HEK293 (cell line): Measurements from ENCODE around the gene PAMR1.

Source experiments
- PRDM1 ChIP-seq: fragments of 450-650 bp; formaldehyde crosslinking; IDR thresholded peaks from 2 replicates; pipeline ENCODE4; 2016; ENCODE audit warnings: missing biosample characterization, missing genetic modification characterization
- ZFP37 ChIP-seq: fragments of 450-650 bp; formaldehyde crosslinking; IDR thresholded peaks from 2 replicates; pipeline ENCODE4 v1.5.1; 2016; ENCODE audit warnings: missing biosample characterization, missing genetic modification characterization
- ZNF114 ChIP-seq: fragments of 450-650 bp; formaldehyde crosslinking; IDR thresholded peaks from 2 replicates; pipeline ENCODE4 v1.5.0; 2017; ENCODE audit warnings: missing biosample characterization, missing genetic modification characterization
- ZNF121 ChIP-seq: fragments of 450-650 bp; formaldehyde crosslinking; IDR thresholded peaks from 2 replicates; pipeline ENCODE4 v1.5.1; 2016; ENCODE audit warnings: missing biosample characterization, missing genetic modification characterization
- ZNF138 ChIP-seq: fragments of 450-650 bp; formaldehyde crosslinking; IDR thresholded peaks from 2 replicates; pipeline ENCODE4 v1.5.1; 2016; ENCODE audit warnings: missing biosample characterization, missing genetic modification characterization, borderline replicate concordance
- ZNF174 ChIP-seq: fragments of 450-650 bp; formaldehyde crosslinking; IDR thresholded peaks from 2 replicates; pipeline ENCODE4 v1.5.0; 2017; ENCODE audit warnings: missing biosample characterization, mild to moderate bottlenecking, missing genetic modification characterization
- ZNF175 ChIP-seq: fragments of 450-650 bp; formaldehyde crosslinking; IDR thresholded peaks from 2 replicates; pipeline ENCODE4 v1.5.1; 2016; ENCODE audit warnings: missing biosample characterization, missing genetic modification characterization
- ZNF324 ChIP-seq: fragments of 450-650 bp; formaldehyde crosslinking; IDR thresholded peaks from 2 replicates; pipeline ENCODE4 v1.5.1; 2016; ENCODE audit warnings: missing biosample characterization, missing genetic modification characterization
- ZNF639 ChIP-seq: fragments of 450-650 bp; formaldehyde crosslinking; IDR thresholded peaks from 2 replicates; pipeline ENCODE4 v1.5.1; 2016; ENCODE audit warnings: missing biosample characterization, missing genetic modification characterization
- ZNF645 ChIP-seq: fragments of 450-650 bp; formaldehyde crosslinking; IDR thresholded peaks from 2 replicates; pipeline ENCODE4; 2016; ENCODE audit warnings: missing biosample characterization, missing genetic modification characterization
- ZNF670 ChIP-seq: fragments of 450-650 bp; formaldehyde crosslinking; IDR thresholded peaks from 2 replicates; pipeline ENCODE4 v1.5.1; 2016; ENCODE audit warnings: missing biosample characterization, missing genetic modification characterization, low read depth
- TF ChIP-seq, protein P1 (sequence below): fragments of 450-650 bp; formaldehyde crosslinking; IDR thresholded peaks from 2 replicates; pipeline ENCODE4 v1.5.1; 2016; ENCODE audit warnings: missing biosample characterization, missing genetic modification characterization
- TF ChIP-seq, protein P2 (sequence below): fragments of 450-650 bp; formaldehyde crosslinking; IDR thresholded peaks from 2 replicates; pipeline ENCODE4 v1.5.1; 2016; ENCODE audit warnings: missing biosample characterization, missing genetic modification characterization
- TF ChIP-seq, protein P3 (sequence below): fragments of 450-650 bp; formaldehyde crosslinking; IDR thresholded peaks from 2 replicates; pipeline ENCODE4 v1.5.1; 2016; ENCODE audit warnings: missing biosample characterization, missing genetic modification characterization

DNA sequence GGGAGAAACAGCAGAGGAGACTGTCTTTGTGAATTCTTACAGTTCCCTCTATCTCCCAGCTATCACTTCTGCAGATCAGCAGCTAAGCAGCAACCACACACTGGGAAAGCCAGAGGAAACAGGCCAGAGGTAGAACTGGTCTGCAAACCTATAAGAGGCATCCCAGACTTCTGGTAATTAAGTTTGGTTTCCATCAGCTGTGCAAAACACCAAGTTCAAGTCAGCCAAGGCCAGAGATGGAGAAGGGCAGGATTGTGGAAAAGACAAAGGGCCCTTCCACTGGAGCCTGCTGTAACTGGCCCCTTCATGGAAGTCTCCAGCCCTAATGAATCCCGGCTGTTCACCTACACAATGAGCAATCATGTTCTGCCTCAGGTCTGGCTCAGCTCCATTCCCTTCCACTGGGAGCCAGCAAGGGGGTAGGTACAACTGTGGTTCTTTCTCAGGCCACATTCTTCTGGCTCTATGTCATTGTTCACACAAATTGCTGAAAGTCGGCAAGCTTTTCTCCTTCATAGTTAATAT lies 4.6 kb upstream of the PAMR1 start:
- TF ChIP-seq ZNF175 (tag by site-specific recombination) (no peak), ZNF174 (tag by site-specific recombination) (no peak), ZNF121 (no peak), ZNF645 (tag by site-specific recombination) (no peak), ZNF670 (tag by site-specific recombination) (no peak), PRDM1 (no peak), ZNF324 (tag by site-specific recombination) (no peak), ZNF114 (tag by site-specific recombination) (no peak), ZNF639 (tag by site-specific recombination) (no peak), ZFP37 (no peak), ZNF138 (no peak)
- TF ChIP-seq, protein P1, sequence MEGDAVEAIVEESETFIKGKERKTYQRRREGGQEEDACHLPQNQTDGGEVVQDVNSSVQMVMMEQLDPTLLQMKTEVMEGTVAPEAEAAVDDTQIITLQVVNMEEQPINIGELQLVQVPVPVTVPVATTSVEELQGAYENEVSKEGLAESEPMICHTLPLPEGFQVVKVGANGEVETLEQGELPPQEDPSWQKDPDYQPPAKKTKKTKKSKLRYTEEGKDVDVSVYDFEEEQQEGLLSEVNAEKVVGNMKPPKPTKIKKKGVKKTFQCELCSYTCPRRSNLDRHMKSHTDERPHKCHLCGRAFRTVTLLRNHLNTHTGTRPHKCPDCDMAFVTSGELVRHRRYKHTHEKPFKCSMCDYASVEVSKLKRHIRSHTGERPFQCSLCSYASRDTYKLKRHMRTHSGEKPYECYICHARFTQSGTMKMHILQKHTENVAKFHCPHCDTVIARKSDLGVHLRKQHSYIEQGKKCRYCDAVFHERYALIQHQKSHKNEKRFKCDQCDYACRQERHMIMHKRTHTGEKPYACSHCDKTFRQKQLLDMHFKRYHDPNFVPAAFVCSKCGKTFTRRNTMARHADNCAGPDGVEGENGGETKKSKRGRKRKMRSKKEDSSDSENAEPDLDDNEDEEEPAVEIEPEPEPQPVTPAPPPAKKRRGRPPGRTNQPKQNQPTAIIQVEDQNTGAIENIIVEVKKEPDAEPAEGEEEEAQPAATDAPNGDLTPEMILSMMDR (tag by site-specific recombination) = no peak
- TF ChIP-seq, protein P2, sequence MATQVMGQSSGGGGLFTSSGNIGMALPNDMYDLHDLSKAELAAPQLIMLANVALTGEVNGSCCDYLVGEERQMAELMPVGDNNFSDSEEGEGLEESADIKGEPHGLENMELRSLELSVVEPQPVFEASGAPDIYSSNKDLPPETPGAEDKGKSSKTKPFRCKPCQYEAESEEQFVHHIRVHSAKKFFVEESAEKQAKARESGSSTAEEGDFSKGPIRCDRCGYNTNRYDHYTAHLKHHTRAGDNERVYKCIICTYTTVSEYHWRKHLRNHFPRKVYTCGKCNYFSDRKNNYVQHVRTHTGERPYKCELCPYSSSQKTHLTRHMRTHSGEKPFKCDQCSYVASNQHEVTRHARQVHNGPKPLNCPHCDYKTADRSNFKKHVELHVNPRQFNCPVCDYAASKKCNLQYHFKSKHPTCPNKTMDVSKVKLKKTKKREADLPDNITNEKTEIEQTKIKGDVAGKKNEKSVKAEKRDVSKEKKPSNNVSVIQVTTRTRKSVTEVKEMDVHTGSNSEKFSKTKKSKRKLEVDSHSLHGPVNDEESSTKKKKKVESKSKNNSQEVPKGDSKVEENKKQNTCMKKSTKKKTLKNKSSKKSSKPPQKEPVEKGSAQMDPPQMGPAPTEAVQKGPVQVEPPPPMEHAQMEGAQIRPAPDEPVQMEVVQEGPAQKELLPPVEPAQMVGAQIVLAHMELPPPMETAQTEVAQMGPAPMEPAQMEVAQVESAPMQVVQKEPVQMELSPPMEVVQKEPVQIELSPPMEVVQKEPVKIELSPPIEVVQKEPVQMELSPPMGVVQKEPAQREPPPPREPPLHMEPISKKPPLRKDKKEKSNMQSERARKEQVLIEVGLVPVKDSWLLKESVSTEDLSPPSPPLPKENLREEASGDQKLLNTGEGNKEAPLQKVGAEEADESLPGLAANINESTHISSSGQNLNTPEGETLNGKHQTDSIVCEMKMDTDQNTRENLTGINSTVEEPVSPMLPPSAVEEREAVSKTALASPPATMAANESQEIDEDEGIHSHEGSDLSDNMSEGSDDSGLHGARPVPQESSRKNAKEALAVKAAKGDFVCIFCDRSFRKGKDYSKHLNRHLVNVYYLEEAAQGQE = no peak
- TF ChIP-seq, protein P3, sequence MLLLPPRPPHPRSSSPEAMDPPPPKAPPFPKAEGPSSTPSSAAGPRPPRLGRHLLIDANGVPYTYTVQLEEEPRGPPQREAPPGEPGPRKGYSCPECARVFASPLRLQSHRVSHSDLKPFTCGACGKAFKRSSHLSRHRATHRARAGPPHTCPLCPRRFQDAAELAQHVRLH (tag by site-specific recombination) = no peak
